GM12864 (cell line): ENCODE measurements around the gene WTIP.

Source experiments
- DNase-seq: peaks from one replicate; pipeline ENCODE4 v3.0.0-alpha.2; 2011; ENCODE audit warnings: low read depth
- H3K4me3 ChIP-seq: 2 replicates; pipeline ENCODE4 v1.5.1; 2011; ENCODE audit warnings: mild to moderate bottlenecking, low read depth, low read length, control low read depth
- TF ChIP-seq, protein P1 (sequence below): IDR thresholded peaks from 2 replicates; pipeline ENCODE4 v1.5.1; 2011; ENCODE audit warnings: low read depth, mild to moderate bottlenecking, moderate library complexity, low read length, control low read depth, inconsistent platforms; ENCODE audit errors: missing control alignments

WTIP gene

GRCh38 chr19:34482380-34483250 lies 1.1 kb downstream of the WTIP start:
- TF ChIP-seq, protein P1, sequence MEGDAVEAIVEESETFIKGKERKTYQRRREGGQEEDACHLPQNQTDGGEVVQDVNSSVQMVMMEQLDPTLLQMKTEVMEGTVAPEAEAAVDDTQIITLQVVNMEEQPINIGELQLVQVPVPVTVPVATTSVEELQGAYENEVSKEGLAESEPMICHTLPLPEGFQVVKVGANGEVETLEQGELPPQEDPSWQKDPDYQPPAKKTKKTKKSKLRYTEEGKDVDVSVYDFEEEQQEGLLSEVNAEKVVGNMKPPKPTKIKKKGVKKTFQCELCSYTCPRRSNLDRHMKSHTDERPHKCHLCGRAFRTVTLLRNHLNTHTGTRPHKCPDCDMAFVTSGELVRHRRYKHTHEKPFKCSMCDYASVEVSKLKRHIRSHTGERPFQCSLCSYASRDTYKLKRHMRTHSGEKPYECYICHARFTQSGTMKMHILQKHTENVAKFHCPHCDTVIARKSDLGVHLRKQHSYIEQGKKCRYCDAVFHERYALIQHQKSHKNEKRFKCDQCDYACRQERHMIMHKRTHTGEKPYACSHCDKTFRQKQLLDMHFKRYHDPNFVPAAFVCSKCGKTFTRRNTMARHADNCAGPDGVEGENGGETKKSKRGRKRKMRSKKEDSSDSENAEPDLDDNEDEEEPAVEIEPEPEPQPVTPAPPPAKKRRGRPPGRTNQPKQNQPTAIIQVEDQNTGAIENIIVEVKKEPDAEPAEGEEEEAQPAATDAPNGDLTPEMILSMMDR = no peak
- DNase-seq = no peak
- no peak overlapping the region for H3K4me3 ChIP-seq

- no peak for DNase-seq
- H3K4me3 ChIP-seq = no peak overlapping the region
- TF ChIP-seq, protein P1 = no peak
Measured at GRCh38 chr19:34484328-34484727, 2.8 kb downstream of the WTIP start.

DNA sequence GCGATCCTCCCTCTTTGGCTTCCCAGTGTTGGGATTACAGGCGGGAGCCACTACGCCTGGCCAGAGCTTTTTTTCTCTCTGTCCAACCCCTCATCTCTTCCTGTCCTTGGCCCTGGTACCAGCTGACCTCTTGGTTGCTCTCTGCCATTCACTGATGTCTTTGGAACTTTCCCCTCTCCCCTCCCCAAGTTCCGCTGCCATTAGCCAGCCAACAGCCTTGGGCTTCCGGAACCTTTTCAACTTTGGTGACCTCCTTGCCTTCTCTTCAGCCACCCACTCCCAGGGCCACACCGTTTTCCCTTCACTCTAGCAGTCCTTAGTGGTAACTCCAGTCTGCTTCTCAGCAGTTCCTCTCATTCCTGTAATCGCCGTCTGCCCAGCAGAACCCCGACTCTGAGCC lies 4.3 kb downstream of the WTIP start:
- H3K4me3 ChIP-seq = no peak overlapping the region
- TF ChIP-seq, protein P1 = no peak
- DNase-seq = no peak

- no peak for DNase-seq
- no peak overlapping the region for H3K4me3 ChIP-seq
- TF ChIP-seq, protein P1 = no peak
Measured at GRCh38 chr19:34487651-34488051, 6.1 kb downstream of the WTIP start.

DNA sequence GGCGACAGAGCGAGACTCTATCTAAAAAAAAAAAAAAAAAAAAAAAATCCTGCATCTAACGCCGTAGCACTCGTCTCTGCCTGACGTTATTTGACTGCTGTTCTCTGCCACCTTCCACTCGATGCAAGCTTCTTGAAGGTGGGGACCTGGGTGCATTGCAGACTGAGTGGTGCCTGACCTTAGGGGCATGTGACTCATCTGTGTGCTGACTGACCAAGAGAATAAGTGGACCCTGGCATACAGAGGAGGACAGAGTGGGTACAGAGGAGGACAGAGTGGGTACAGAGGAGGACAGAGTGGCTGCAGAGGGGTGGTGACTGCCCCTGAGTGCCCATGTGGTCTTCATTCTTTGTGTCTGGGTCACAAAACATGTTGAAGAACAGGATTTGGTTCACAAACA lies 7.6 kb downstream of the WTIP start:
- DNase-seq = no peak
- TF ChIP-seq, protein P1 = no peak
- H3K4me3 ChIP-seq = no peak overlapping the region

DNA sequence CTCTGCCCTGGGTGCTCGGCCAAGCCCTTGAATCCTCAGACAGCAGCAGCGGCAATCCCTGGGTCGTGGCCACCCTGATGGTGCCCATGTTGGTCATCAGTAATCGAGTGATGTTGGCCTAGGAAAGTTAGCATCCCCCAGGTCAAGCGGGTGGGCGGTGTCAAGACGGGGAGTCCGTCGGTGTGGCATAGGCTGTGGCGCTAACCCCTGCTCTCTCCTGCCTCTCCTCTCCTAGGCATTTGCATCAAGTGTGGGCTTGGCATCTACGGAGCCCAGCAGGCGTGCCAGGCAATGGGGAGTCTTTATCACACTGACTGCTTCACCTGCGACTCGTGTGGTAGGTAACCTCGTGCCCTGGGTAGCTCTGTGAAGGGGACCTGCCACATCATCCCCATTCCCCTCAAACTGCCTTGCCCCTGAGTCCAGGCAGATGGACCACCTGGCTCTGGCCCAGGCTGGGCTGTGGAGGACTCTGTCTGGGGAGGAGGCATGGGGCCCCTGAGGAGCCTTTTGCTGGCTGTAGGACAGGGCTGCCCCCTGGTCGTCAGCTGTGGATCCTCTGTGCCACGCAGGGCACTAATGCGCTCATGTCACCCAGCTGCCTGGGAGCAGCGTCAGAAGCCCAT lies 8.7 kb downstream of the WTIP start:
- TF ChIP-seq, protein P1 = no peak
- DNase-seq = no peak

More for the DNA sequence above, 8.7 kb downstream of the WTIP start:
- H3K4me3 ChIP-seq = no peak overlapping the region
